ENCODE measurements around the gene HOXC6.
A peak's percentile ranks its signal among the peaks of the same experiment; 100 is the strongest.

The HOXC6 gene

DNA sequence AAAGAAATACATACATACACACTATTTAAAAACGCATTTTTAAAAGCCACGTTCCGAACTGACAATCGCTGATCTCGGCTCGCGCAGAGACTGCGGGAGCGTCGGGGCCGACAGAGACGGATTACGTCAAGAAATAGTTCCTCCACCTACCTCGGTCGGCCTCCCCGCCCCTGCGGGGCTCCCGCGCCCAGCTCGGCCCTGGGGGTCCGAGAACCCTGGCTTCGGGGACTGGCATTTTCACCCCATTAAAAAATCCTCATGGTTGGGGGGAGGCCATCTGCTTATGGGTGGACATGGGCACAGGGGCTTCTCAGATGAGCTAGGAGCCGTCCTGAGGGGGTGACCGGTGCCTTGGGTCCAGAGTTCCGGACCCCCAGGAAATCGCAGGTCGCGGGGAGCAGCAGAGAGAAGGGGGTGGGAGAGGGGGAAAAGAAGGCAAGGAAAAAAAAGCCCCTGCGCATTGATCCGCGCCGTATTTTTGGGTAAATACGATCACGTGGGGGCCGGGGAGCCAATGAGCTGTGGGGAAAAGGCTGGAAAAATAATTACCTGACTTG, 28.6 kb upstream of the HOXC6 start:
- Histone ChIP-seq H3K27ac (ENCODE audit: extremely low read depth, low read depth, low read length) (peak overlapping the region; percentile 99), H3K4me1 (ENCODE audit: control insufficient read depth, insufficient read depth, low read length) (peaks cover 41% of the 10 kb centered on the region), H3K9me3 (ENCODE audit: control insufficient read depth, insufficient read depth, low read depth, low read length) (no peaks in the 10 kb centered on the region), H3K36me3 (ENCODE audit: control insufficient read depth in 2 of 2, insufficient read depth in 1 of 2, low read length in 2 of 2) (peaks cover 8 to 15% of the 10 kb centered on the region in 2 experiments; a peak in 2 of 3 replicates), H3K4me3 (ENCODE audit: low read depth, low read length) (peak overlapping the region; percentile 94)
- CTCF ChIA-PET, result interaction anchor here (0.6 to 6.7 kb wide), 19 partner anchors 11 to 410 kb away, joined by 3 to 49 read pairs (median 4); partner anchors contain the start of genes HOXC10 and SMUG1
- POLR2A ChIA-PET, result interaction anchor here (0.6 to 3.7 kb wide), 17 partner anchors 9 to 389 kb away, joined by 3 to 34 read pairs (median 4); partner anchors contain the start of genes CBX5, HNRNPA1, HOXC10 and HOXC13
- peak; percentile 57 for TF ChIP-seq ZBTB8A (tag by site-specific recombination; IDR thresholded peaks at IDR 0.05)
- TF ChIP-seq, protein P1, sequence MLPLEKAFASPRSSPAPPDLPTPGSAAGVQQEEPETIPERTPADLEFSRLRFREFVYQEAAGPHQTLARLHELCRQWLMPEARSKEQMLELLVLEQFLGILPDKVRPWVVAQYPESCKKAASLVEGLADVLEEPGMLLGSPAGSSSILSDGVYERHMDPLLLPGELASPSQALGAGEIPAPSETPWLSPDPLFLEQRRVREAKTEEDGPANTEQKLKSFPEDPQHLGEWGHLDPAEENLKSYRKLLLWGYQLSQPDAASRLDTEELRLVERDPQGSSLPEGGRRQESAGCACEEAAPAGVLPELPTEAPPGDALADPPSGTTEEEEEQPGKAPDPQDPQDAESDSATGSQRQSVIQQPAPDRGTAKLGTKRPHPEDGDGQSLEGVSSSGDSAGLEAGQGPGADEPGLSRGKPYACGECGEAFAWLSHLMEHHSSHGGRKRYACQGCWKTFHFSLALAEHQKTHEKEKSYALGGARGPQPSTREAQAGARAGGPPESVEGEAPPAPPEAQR (tag by site-specific recombination; IDR thresholded peaks at IDR 0.05), result no peak
- no peak for TF ChIP-seq YY2 (tag by site-specific recombination; IDR thresholded peaks at IDR 0.05)
- peak; percentile 41 for TF ChIP-seq ZNF146 (tag by site-specific recombination; IDR thresholded peaks at IDR 0.05)
- peak; percentile 91 for TF ChIP-seq GLIS1 (tag by site-specific recombination; IDR thresholded peaks at IDR 0.05)
- TF ChIP-seq, protein P2, sequence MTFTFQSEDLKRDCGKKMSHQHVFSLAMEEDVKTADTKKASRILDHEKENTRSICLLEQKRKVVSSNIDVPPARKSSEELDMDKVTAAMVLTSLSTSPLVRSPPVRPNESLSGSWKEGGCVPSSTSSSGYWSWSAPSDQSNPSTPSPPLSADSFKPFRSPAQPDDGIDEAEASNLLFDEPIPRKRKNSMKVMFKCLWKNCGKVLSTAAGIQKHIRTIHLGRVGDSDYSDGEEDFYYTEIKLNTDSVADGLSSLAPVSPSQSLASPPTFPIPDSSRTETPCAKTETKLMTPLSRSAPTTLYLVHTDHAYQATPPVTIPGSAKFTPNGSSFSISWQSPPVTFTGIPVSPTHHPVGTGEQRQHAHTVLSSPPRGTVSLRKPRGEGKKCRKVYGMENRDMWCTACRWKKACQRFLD (tag by site-specific recombination; IDR thresholded peaks at IDR 0.05), result no peak
- no peak for TF ChIP-seq ZNF830 (tag by site-specific recombination; IDR thresholded peaks at IDR 0.05; ENCODE audit: low read depth)
- TF ChIP-seq, protein P3, sequence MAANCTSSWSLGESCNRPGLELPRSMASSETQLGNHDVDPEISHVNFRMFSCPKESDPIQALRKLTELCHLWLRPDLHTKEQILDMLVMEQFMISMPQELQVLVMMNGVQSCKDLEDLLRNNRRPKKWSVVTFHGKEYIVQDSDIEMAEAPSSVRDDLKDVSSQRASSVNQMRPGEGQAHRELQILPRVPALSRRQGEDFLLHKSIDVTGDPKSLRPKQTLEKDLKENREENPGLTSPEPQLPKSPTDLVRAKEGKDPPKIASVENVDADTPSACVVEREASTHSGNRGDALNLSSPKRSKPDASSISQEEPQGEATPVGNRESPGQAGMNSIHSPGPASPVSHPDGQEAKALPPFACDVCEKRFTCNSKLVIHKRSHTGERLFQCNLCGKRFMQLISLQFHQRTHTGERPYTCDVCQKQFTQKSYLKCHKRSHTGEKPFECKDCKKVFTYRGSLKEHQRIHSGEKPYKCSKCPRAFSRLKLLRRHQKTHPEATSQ (tag by site-specific recombination; IDR thresholded peaks at IDR 0.05), result peak; percentile 80; the same call in 1 of the 2 replicates
- no peak for TF ChIP-seq ZNF114 (tag by site-specific recombination; IDR thresholded peaks at IDR 0.05)
- no peak for TF ChIP-seq ZNF184 (tag by site-specific recombination; IDR thresholded peaks at IDR 0.05)
- TF ChIP-seq, protein P4, sequence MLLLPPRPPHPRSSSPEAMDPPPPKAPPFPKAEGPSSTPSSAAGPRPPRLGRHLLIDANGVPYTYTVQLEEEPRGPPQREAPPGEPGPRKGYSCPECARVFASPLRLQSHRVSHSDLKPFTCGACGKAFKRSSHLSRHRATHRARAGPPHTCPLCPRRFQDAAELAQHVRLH (tag by site-specific recombination; IDR thresholded peaks at IDR 0.05), result 0 out of 2 replicates have a peak, but pooled peaks have one; percentile 33
- TF ChIP-seq, protein P5, sequence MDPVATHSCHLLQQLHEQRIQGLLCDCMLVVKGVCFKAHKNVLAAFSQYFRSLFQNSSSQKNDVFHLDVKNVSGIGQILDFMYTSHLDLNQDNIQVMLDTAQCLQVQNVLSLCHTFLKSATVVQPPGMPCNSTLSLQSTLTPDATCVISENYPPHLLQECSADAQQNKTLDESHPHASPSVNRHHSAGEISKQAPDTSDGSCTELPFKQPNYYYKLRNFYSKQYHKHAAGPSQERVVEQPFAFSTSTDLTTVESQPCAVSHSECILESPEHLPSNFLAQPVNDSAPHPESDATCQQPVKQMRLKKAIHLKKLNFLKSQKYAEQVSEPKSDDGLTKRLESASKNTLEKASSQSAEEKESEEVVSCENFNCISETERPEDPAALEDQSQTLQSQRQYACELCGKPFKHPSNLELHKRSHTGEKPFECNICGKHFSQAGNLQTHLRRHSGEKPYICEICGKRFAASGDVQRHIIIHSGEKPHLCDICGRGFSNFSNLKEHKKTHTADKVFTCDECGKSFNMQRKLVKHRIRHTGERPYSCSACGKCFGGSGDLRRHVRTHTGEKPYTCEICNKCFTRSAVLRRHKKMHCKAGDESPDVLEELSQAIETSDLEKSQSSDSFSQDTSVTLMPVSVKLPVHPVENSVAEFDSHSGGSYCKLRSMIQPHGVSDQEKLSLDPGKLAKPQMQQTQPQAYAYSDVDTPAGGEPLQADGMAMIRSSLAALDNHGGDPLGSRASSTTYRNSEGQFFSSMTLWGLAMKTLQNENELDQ (tag by site-specific recombination; IDR thresholded peaks at IDR 0.05; ENCODE audit: low read depth), result no peak
- TF ChIP-seq PRDM1 (tag by site-specific recombination; IDR thresholded peaks at IDR 0.05), result no peak
- no peak for TF ChIP-seq OSR2 (tag by site-specific recombination; IDR thresholded peaks at IDR 0.05)
- TF ChIP-seq, protein P6, sequence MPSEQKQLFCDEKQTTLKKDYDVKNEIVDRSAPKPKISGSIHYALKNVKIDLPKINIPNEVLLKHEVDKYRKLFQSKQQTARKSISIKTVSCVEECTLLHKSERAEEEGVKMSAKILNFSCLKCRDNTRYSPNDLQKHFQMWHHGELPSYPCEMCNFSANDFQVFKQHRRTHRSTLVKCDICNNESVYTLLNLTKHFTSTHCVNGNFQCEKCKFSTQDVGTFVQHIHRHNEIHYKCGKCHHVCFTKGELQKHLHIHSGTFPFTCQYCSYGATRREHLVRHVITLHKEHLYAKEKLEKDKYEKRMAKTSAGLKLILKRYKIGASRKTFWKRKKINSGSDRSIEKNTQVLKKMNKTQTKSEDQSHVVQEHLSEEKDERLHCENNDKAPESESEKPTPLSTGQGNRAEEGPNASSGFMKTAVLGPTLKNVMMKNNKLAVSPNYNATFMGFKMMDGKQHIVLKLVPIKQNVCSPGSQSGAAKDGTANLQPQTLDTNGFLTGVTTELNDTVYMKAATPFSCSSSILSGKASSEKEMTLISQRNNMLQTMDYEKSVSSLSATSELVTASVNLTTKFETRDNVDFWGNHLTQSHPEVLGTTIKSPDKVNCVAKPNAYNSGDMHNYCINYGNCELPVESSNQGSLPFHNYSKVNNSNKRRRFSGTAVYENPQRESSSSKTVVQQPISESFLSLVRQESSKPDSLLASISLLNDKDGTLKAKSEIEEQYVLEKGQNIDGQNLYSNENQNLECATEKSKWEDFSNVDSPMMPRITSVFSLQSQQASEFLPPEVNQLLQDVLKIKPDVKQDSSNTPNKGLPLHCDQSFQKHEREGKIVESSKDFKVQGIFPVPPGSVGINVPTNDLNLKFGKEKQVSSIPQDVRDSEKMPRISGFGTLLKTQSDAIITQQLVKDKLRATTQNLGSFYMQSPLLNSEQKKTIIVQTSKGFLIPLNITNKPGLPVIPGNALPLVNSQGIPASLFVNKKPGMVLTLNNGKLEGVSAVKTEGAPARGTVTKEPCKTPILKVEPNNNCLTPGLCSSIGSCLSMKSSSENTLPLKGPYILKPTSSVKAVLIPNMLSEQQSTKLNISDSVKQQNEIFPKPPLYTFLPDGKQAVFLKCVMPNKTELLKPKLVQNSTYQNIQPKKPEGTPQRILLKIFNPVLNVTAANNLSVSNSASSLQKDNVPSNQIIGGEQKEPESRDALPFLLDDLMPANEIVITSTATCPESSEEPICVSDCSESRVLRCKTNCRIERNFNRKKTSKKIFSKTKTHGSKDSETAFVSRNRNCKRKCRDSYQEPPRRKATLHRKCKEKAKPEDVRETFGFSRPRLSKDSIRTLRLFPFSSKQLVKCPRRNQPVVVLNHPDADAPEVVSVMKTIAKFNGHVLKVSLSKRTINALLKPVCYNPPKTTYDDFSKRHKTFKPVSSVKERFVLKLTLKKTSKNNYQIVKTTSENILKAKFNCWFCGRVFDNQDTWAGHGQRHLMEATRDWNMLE (tag by site-specific recombination; conservative IDR thresholded peaks at IDR 0.05; ENCODE audit: low read depth), result no peak
- TF ChIP-seq REPIN1 (tag by site-specific recombination; IDR thresholded peaks at IDR 0.05; ENCODE audit: low read depth), result no peak
- TF ChIP-seq, protein P7, sequence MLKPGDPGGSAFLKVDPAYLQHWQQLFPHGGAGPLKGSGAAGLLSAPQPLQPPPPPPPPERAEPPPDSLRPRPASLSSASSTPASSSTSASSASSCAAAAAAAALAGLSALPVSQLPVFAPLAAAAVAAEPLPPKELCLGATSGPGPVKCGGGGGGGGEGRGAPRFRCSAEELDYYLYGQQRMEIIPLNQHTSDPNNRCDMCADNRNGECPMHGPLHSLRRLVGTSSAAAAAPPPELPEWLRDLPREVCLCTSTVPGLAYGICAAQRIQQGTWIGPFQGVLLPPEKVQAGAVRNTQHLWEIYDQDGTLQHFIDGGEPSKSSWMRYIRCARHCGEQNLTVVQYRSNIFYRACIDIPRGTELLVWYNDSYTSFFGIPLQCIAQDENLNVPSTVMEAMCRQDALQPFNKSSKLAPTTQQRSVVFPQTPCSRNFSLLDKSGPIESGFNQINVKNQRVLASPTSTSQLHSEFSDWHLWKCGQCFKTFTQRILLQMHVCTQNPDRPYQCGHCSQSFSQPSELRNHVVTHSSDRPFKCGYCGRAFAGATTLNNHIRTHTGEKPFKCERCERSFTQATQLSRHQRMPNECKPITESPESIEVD (tag by site-specific recombination; IDR thresholded peaks at IDR 0.05), result no peak; the same call in 1 of the 2 replicates
- TF ChIP-seq GLI2 (tag by site-specific recombination; IDR thresholded peaks at IDR 0.05; ENCODE audit: borderline replicate concordance, low read depth), result no peak
- no peak for TF ChIP-seq GLI4 (tag by site-specific recombination; IDR thresholded peaks at IDR 0.05)
- no peak for TF ChIP-seq ZSCAN16 (tag by site-specific recombination; IDR thresholded peaks at IDR 0.05)
- TF ChIP-seq ZNF558 (tag by site-specific recombination; IDR thresholded peaks at IDR 0.05), result no peak
- TF ChIP-seq, protein P8, sequence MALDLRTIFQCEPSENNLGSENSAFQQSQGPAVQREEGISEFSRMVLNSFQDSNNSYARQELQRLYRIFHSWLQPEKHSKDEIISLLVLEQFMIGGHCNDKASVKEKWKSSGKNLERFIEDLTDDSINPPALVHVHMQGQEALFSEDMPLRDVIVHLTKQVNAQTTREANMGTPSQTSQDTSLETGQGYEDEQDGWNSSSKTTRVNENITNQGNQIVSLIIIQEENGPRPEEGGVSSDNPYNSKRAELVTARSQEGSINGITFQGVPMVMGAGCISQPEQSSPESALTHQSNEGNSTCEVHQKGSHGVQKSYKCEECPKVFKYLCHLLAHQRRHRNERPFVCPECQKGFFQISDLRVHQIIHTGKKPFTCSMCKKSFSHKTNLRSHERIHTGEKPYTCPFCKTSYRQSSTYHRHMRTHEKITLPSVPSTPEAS (tag by site-specific recombination; IDR thresholded peaks at IDR 0.05), result peak; percentile 60
